HG02973 (cell line): ENCODE measurements around the gene EEF2KMT.

Experiments
- ATAC-seq: cut with Tn5 transposase; IDR thresholded peaks from one replicate; pipeline ENCODE4 v1.9.1; 2021; ENCODE audit warnings: moderate library complexity; ENCODE audit not compliant: unreplicated experiment

The EEF2KMT gene

GRCh38 chr16:5044011-5044540 is 53.5 kb downstream of the EEF2KMT start:
- no peak for ATAC-seq

GRCh38 chr16:5042574-5043171 is 54.9 kb downstream of the EEF2KMT start:
- no peak for ATAC-seq

- peak; percentile 74 for ATAC-seq
Measured at GRCh38 chr16:5041600-5042133, 55.9 kb downstream of the EEF2KMT start.

GRCh38 chr16:5040451-5040850 is 57.1 kb downstream of the EEF2KMT start:
- ATAC-seq: no peak

- no peak for ATAC-seq
Measured at GRCh38 chr16:5036228-5037156, 61.1 kb downstream of the EEF2KMT start.

- ATAC-seq: no peak
Measured at GRCh38 chr16:5035909-5036227, 61.7 kb downstream of the EEF2KMT start.
